H1 (cell line): ENCODE measurements around the gene ADAD2. TPM values are rescaled to one million over a fixed set of nuclear protein-coding genes. Genes with fewer than 3 reads are reported as not detected.

Source experiments
- KDM5A ChIP-seq: fragments of 200-600 bp; IDR thresholded peaks from 2 replicates; pipeline ENCODE4 v1.7.1; 2012; ENCODE audit warnings: mild to moderate bottlenecking, low read length, inconsistent platforms, mixed read lengths
- TAF7 ChIP-seq: optimal IDR thresholded peaks from 2 replicates; pipeline ENCODE3; 2011; ENCODE audit warnings: low read depth, mild to moderate bottlenecking, inconsistent platforms, low read length, moderate library complexity, borderline replicate concordance
- polyA plus RNA-seq, 7 experiments: library from polyadenylated mRNA; depleted of rRNA in 3 of 7; stranded (reverse) in 5 of 7; unstranded in 2 of 7; fragments of >200 nt in 5 of 7; fragments of 200-250 nt in 2 of 7; gene quantifications; 1 replicate in 5 of 7; 2 replicates in 1 of 7; 4 replicates in 1 of 7; pipeline versions ENCODE4 v1.2.1 to v1.2.3, GENCODE V29; 2011 to 2013; ENCODE audit warnings: missing spikeins in 2 of 7, mixed read lengths in 2 of 7
- total RNA-seq: library from RNA; stranded (reverse); fragmentation: NEBNext Ultra II Directional; extraction: Animal tissue kit (Norgen Biotek cat#: 25700); gene quantifications from 2 replicates; pipeline ENCODE4 v1.2.1, GENCODE V29; 2021
- TF ChIP-seq, protein P1 (sequence below): IDR thresholded peaks from 2 replicates; pipeline ENCODE4 v1.6.1; 2012; ENCODE audit warnings: inconsistent platforms

Gene ADAD2
- total and polyA plus RNA-seq, 2 of the 8 experiments (the other 6 are each of a cell fraction or from before 2014, with no cell fraction given): 1.2 to 1.3 TPM

GRCh38 chr16:84194018-84194417 lies 3.1 kb downstream of the ADAD2 start (continued):
- TF ChIP-seq, protein P1, sequence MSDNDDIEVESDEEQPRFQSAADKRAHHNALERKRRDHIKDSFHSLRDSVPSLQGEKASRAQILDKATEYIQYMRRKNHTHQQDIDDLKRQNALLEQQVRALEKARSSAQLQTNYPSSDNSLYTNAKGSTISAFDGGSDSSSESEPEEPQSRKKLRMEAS: no peak
- TF ChIP-seq KDM5A (no peak), TAF7 (no peak)
